Panc1 (cell line): ENCODE data around the gene CYP27B1. TPM values are rescaled to one million over a fixed set of nuclear protein-coding genes. Genes with fewer than 3 reads are reported as not detected.

Experiments used
- ATAC-seq: fragments of 200-7000 bp; cut with Tn5 transposase; 2 replicates; pipeline ENCODE4 v1.9.1; 2020; ENCODE audit warnings: mild to moderate bottlenecking, moderate library complexity
- BruUV-seq: library from RNA; stranded (reverse); fragments of 400-500 nt; replicated peaks from 2 replicates; lab custom pipeline; 2021; lab: Mats Ljungman, UMichigan
- CTCF ChIA-PET: fragments of 300-600 bp; sonication (Branson Sonifier 250); formaldehyde crosslinking; loops from one replicate; lab custom pipeline; 2022; ENCODE audit warnings: antibody characterized with exemption; lab: Charles Lee
- POLR2A ChIA-PET: fragments of 300-600 bp; sonication (Branson Sonifier 250); formaldehyde crosslinking; loops from one replicate; lab custom pipeline; 2022; ENCODE audit warnings: antibody characterized with exemption; lab: Charles Lee
- DNase-seq: peaks from one replicate; pipeline ENCODE4 v3.0.0-alpha.2; 2010; ENCODE audit warnings: low read depth, low spot score
- H3K27ac ChIP-seq: 2 replicates; pipeline ENCODE4 v1.5.1; 2011; ENCODE audit warnings: mild to moderate bottlenecking, low read length, inconsistent platforms
- H3K27me3 ChIP-seq: fragments of 200-500 bp; sonication (Bioruptor generic); 2 replicates; pipeline ENCODE4 v1.6.0; 2014; ENCODE audit warnings: low read length, inconsistent platforms; ENCODE audit not compliant: control insufficient read depth, insufficient read depth
- H3K36me3 ChIP-seq: fragments of 200-500 bp; sonication (Bioruptor generic); 2 replicates; pipeline ENCODE4 v1.5.1; 2014; ENCODE audit warnings: inconsistent platforms, mild to moderate bottlenecking, low read length, moderate library complexity; ENCODE audit not compliant: control insufficient read depth, insufficient read depth
- H3K4me1 ChIP-seq: 2 replicates; pipeline ENCODE4 v1.5.1; 2011; ENCODE audit warnings: inconsistent platforms, mild to moderate bottlenecking, low read length, moderate library complexity; ENCODE audit not compliant: control insufficient read depth, insufficient read depth
- H3K4me3 ChIP-seq, 2 experiments: 2 replicates each; pipeline ENCODE4 v1.5.1; 2011 to 2012; ENCODE audit warnings: low read depth in 2 of 2, low read length in 2 of 2, mild to moderate bottlenecking in 2 of 2, inconsistent platforms in 1 of 2, moderate library complexity in 1 of 2
- H3K9me3 ChIP-seq: fragments of 200-500 bp; sonication (Bioruptor generic); 2 replicates; pipeline ENCODE4 v1.5.1; 2014; ENCODE audit warnings: low read depth, mild to moderate bottlenecking, inconsistent platforms, low read length, moderate library complexity; ENCODE audit not compliant: control insufficient read depth, insufficient read depth
- POLR2AphosphoS5 ChIP-seq: IDR thresholded peaks from 2 replicates; pipeline ENCODE4 v1.6.1; 2012; ENCODE audit warnings: mild to moderate bottlenecking, low read depth, low read length, moderate library complexity
- REST ChIP-seq, 2 experiments: IDR thresholded peaks; 2 replicates each; pipeline ENCODE4 v1.6.1; 2011 to 2012; ENCODE audit warnings: low read depth in 2 of 2, control low read depth in 1 of 2, low read length in 1 of 2, mild to moderate bottlenecking in 1 of 2, moderate library complexity in 1 of 2; ENCODE audit not compliant: insufficient read depth in 1 of 2
- SIN3A ChIP-seq: IDR thresholded peaks from 2 replicates; pipeline ENCODE4 v1.6.1; 2012; ENCODE audit warnings: low read depth, mild to moderate bottlenecking, low read length, moderate library complexity, borderline replicate concordance; ENCODE audit not compliant: insufficient read depth
- TCF7L2 ChIP-seq: IDR thresholded peaks from 2 replicates; pipeline ENCODE4 v1.6.1; 2011; ENCODE audit warnings: mild to moderate bottlenecking, low read depth, low read length, inconsistent platforms
- in situ Hi-C: cut with HindIII; loops from 2 replicates; pipeline ENCODE4 v1.10.0; 2016; ENCODE audit warnings: low sequenced_read_pairs, low pct_unique_long_range_greater_than_20kb
- intact Hi-C: fragments of 100-400 bp; cut with micrococcal nuclease; formaldehyde crosslinking; loops from one replicate; pipeline ENCODE4 v1.10.0; 2022; ENCODE audit not compliant: unreplicated experiment
- total RNA-seq: library from RNA; stranded (reverse); gene quantifications from one replicate; pipeline ENCODE4 v1.2.1, GENCODE V29; 2021; ENCODE audit not compliant: unreplicated experiment
- TF ChIP-seq, protein P1 (sequence below): fragments of 450-650 bp; IDR thresholded peaks from 2 replicates; pipeline ENCODE4 v1.5.1; 2017; ENCODE audit warnings: mild to moderate bottlenecking

The CYP27B1 gene
- total RNA-seq, 1 experiment from 2014 or later = 4.0 TPM

DNA sequence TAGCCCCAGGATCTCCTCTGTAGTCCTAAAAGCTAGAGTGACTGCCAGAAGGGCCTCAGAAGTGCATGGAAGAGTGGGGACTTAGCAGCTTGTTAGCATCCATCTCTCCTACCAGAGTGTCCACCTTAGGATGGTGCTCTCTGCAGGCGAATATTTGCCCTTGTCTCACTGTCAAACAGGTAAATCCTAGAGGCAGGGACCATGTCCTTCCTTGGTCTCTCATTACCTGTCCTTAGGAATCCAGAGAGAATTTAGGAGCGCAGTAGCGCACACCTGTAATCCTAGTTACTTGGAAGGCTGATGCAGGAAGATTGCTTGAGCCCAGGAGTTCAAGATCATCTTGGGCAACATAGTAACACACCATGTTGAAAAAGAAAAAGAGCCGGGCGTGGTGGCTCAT is 49.7 kb downstream of the CYP27B1 start:
- intact Hi-C loops (no loop called here), in situ Hi-C loops (no loop called here)
- TF ChIP-seq SIN3A = no peak
- TF ChIP-seq REST (IDR thresholded peaks at IDR 0.05; ENCODE audit: insufficient read depth in 1 of 2, low read depth in 2 of 2, low read length in 1 of 2) = no peak
- TF ChIP-seq POLR2AphosphoS5 = no peak
- no peak for TF ChIP-seq TCF7L2
- TF ChIP-seq, protein P1, sequence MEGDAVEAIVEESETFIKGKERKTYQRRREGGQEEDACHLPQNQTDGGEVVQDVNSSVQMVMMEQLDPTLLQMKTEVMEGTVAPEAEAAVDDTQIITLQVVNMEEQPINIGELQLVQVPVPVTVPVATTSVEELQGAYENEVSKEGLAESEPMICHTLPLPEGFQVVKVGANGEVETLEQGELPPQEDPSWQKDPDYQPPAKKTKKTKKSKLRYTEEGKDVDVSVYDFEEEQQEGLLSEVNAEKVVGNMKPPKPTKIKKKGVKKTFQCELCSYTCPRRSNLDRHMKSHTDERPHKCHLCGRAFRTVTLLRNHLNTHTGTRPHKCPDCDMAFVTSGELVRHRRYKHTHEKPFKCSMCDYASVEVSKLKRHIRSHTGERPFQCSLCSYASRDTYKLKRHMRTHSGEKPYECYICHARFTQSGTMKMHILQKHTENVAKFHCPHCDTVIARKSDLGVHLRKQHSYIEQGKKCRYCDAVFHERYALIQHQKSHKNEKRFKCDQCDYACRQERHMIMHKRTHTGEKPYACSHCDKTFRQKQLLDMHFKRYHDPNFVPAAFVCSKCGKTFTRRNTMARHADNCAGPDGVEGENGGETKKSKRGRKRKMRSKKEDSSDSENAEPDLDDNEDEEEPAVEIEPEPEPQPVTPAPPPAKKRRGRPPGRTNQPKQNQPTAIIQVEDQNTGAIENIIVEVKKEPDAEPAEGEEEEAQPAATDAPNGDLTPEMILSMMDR = no peak
- ChIA-PET CTCF (interaction anchor here (0.9 kb wide), 1 partner anchor 9 kb away, joined by 3 read pairs; no protein-coding TSS in a partner anchor), POLR2A (no interaction called here)
- no peaks in the 10 kb centered on the region for H3K4me1 ChIP-seq
- no peaks in the 10 kb centered on the region for H3K27me3 ChIP-seq
- BruUV-seq = no TSS peak
- no peaks in the 10 kb centered on the region; the same call in 1 of the 2 replicates for H3K36me3 ChIP-seq
- ATAC-seq = no peak
- H3K4me3 ChIP-seq = no peak overlapping the region
- H3K9me3 ChIP-seq = no peaks in the 10 kb centered on the region
- DNase-seq = no peak
- no peak overlapping the region for H3K27ac ChIP-seq

DNA sequence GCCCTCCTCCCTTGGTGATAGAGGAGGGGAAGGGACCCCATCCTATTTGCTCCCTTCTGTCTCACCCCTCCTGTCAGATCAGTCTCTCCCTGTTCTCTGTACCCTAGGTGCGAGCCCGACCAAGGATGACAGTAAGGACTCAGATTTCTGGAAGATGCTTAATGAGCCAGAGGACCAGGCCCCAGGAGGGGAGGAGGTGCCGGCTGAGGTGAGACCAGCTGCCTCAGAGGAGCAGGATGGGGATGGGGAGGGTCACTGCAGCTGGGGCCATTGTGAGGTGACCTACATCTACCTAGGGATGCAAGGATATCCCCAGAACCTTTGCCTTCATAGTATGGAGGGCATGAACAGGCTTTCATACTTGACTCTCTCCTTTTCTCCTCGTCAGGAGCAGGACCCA is 50.6 kb downstream of the CYP27B1 start:
- intact Hi-C loops = no loop called here
- no peaks in the 10 kb centered on the region for H3K4me1 ChIP-seq
- ChIA-PET CTCF (no interaction called here), POLR2A (no interaction called here)
- no peaks in the 10 kb centered on the region for H3K27me3 ChIP-seq
- in situ Hi-C loops = no loop called here
- no peaks in the 10 kb centered on the region for H3K9me3 ChIP-seq
- no peaks in the 10 kb centered on the region; the same call in 1 of the 2 replicates for H3K36me3 ChIP-seq
- no peak overlapping the region for H3K4me3 ChIP-seq
- no TSS peak for BruUV-seq
- H3K27ac ChIP-seq = no peak overlapping the region
- TF ChIP-seq, protein P1 = no peak
- no peak for TF ChIP-seq SIN3A
- no peak for TF ChIP-seq TCF7L2
- TF ChIP-seq POLR2AphosphoS5 = no peak
- no peak for TF ChIP-seq REST (IDR thresholded peaks at IDR 0.05; ENCODE audit: insufficient read depth in 1 of 2, low read depth in 2 of 2, low read length in 1 of 2)
- DNase-seq = no peak
- ATAC-seq = no peak
